LNCAP (cell line): ENCODE results near the gene MAGEA4.

Experiments used
- CTCF ChIP-seq: fragments of 450-650 bp; IDR thresholded peaks from 2 replicates; pipeline ENCODE4 v1.5.1; 2017; ENCODE audit warnings: mild to moderate bottlenecking

Gene MAGEA4

DNA sequence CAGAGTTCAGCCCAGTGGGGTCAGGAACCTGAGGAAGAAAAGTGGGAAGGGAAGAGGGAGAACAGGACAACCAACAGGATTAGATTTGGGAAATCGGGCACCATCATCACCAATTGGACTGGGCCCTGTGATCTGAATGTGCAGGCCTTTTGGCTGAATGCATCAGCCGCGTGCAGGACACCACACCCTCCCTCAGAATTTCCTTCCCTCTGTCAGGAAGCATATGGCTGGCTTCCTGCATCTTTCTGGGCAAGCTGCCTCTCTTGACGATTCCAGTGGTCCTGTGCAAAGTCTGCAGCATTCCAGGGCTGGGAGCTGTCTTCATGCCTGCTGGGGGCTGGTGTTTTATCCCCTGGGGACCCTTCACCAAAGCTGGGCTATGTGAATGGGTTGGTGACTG, 16.4 kb downstream of the MAGEA4 start:
- TF ChIP-seq CTCF = no peak

DNA sequence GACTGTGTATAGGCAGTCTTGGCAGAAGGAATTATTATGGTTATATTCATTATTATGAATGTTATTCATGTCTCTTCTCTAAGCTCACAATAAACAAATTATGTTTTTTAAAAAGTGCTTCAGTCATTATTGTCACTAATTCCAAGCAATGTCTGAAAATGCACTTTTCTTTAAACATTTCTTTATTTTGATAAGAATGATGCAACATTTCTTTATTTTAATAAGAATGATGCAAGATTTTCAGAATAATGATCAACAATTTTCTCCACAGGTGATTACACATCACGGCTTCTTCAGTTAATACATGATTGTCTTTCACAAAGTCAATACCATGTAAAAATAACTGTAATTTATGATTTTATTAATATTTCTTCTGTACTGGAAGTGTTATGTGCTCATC, 22.7 kb downstream of the MAGEA4 start:
- no peak for TF ChIP-seq CTCF

DNA sequence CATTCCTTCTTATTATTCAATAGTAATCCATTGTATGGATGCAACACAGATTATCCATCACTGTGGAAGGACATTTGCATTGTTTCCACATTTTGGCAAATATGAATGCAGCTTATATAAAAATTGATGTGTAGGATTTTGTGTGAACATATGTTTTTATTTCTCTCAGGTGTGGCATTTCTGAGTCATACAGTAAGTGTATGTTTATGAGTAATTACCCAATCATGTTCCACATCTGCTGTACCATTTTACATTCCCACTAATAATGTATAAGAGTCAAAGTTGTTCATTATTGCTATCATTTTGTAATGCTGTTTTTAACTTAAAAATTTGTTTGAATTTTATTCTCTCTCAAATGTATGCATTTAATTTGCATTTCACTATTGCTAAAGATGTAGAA, 25.5 kb downstream of the MAGEA4 start:
- no peak for TF ChIP-seq CTCF

DNA sequence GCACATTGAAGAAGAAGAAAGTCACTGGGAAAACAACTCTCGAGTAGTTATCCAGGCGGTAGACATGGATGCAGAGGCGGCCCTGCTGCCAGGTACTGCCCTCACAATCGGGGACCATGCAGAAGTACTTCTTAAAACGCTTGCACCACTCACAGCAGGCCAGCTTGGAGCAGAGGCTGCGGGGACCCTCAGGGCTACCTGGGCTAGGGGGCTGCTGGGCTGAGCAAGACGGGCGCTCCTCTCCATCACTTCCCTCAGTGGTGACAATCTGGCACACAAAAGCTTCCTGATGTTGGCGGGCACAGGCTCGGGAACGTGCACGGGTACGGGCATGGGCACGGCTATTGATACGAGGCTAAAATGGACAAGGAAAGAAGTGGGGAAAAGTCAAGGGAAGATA, 42.0 kb downstream of the MAGEA4 start:
- TF ChIP-seq CTCF = no peak

- TF ChIP-seq CTCF = no peak
Measured at GRCh38 chrX:151958101-151958500, 45.4 kb downstream of the MAGEA4 start.

DNA sequence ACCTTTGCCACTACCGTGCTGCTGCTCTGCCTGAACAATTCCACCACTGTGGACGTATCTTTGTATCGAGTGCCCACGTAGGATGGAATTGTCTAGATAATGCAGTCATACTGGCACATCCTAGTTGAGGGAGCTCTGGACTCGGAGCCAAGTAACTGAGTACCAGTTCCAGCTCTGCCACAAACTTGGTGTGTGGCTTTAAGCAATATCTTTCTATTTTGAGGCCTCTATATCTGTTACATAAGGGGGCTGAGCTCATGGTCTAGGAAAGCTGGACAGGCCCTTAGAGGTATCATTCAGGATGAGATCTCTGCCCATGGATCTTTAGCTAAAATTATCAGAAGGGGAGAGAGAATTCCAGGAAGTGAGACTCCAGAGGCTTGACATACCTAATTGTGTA, 49.3 kb downstream of the MAGEA4 start:
- TF ChIP-seq CTCF = no peak

GRCh38 chrX:151966236-151966635, 53.5 kb downstream of the MAGEA4 start:
- no peak for TF ChIP-seq CTCF

- TF ChIP-seq CTCF = no peak
Measured at GRCh38 chrX:151970027-151970426, 57.3 kb downstream of the MAGEA4 start.
